GM18951 (cell line): Measurements from ENCODE around the gene CLASP1.
"Not testable (repeated sequence)": the region's sequence is repeated elsewhere in the genome, so short reads cannot be mapped to it uniquely, and the experiment has no call there.

ENCODE experiments used
- POLR2A ChIP-seq: IDR thresholded peaks from 4 replicates; pipeline ENCODE4 v1.6.1; 2011; ENCODE audit warnings: mild to moderate bottlenecking; ENCODE audit not compliant: insufficient read length, insufficient read depth; ENCODE audit errors: extremely low read depth
- in situ Hi-C: fragments of 300-500 bp; cut with MboI; formaldehyde crosslinking; loops from one replicate; pipeline ENCODE4 v1.12.0; 2022; ENCODE audit warnings: low sequenced_read_pairs, mixed read lengths, inconsistent platforms; ENCODE audit not compliant: unreplicated experiment

The CLASP1 gene

DNA sequence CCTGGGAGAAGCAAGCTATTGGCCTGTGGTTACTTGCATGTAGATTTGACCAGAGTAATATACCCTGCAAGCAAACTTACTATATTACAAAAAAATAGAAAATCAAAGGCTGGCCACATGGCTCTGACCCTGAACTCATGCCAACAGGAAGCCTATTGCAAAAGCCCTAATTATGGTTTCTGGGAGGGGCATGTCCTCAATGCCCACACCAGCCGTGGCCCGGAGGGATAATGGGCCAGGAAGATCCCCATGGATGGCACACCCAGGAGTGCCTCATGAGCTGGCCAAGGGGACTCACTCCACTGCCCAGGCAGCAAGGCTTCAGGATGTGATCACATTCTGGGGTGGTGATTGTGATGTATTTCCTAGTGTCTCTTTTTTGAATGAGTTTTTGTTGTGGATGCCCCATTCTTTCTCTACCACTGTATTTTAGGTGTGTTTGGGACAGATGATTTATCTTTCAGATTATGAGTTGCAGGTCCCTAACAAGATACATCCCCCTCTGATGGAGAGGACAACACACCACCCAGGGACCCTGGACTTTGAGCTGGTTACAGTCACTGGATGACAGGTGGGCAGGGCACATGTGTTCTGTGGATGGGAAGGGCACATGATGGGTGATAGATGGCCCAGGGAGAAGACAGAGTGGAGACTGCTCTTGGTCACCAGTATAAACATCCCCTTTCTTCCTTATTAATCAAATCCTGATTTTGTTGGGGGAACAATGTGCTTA is 345.6 kb downstream of the CLASP1 start:
- TF ChIP-seq POLR2A, result no peak
- in situ Hi-C loops, result no loop called here

DNA sequence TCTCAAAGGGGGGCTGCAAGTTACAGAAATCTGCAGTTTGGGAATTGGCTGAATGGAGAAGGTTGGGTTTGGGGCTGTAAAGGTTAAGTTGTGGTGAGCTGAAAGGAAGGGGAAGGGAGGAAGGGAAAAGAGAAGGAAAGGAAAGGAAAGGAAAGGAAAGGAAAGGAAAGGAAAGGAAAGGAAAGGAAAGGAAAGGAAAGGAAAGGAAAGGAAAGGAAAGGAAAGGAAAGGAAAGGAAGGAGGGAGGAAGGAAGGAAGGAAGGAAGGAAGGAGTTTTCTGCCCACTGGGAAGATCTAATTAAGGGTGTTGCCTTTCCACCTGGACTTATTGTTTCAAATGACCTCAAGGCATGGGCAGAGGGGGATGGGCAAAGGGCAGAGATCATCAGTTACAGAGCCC is 348.1 kb downstream of the CLASP1 start:
- in situ Hi-C loops, result not testable (repeated sequence)

GRCh38 chr2:121298476-121298875 is 350.8 kb downstream of the CLASP1 start:
- in situ Hi-C loops, result no loop called here

GRCh38 chr2:121297866-121298265 is 351.4 kb downstream of the CLASP1 start:
- in situ Hi-C loops, result not testable (repeated sequence)

More at GRCh38 chr2:121298476-121298875, 350.8 kb downstream of the CLASP1 start:
- TF ChIP-seq POLR2A, result no peak

DNA sequence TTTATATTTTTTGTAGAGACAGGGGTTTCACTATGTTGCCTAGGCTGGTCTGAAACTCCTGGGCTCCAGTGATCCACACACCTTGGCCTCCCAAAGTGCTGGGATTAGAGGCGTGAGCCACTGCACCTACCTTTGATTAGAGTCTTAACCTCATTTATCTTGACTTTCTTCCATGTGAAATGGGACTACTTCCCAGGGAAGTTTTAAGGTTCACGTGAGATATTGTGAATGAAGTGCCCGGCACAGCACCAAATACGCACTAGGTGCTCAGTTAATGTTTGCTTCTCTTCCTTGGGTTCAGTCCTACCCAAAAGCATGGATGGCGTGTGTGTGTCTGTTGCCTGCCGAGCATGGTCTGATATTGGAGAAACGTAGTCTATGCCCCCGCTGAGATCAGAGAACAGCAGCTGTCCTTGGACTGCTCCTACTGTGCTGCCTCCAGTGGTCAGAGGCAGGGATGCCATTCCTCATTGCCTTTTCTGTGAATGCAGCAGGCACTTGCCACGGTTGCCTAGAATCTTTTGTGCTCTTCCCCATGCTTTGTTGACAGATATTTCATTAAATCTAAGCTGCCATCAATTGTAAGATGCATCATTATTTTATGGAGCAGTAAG is 351.9 kb downstream of the CLASP1 start:
- TF ChIP-seq POLR2A, result no peak
- in situ Hi-C loops, result no loop called here

GRCh38 chr2:121295911-121296650 is 353.2 kb downstream of the CLASP1 start:
- in situ Hi-C loops, result no loop called here
- no peak for TF ChIP-seq POLR2A

GRCh38 chr2:121294881-121295840 is 354.1 kb downstream of the CLASP1 start:
- in situ Hi-C loops, result no loop called here
- TF ChIP-seq POLR2A, result no peak

- in situ Hi-C loops, result no loop called here
- no peak for TF ChIP-seq POLR2A
These were observed 355.6 kb downstream of the CLASP1 start for GRCh38 chr2:121293450-121294325.

DNA sequence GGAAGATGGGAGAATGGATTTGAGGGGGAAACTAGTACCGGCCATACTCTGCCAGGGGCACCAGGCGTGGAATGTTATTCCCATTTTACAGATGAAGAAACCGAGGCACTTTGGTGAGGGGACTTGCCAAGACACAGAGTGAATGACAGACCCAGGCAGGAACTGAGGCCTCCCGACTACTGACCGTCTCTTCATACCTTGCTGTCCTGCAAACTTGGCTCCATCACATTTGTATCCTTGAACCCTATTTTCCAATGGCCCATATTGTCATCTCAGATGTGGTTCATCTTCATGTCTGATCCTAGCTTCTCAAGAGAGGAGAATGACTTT is 358.0 kb downstream of the CLASP1 start:
- TF ChIP-seq POLR2A, result no peak
- in situ Hi-C loops, result no loop called here

DNA sequence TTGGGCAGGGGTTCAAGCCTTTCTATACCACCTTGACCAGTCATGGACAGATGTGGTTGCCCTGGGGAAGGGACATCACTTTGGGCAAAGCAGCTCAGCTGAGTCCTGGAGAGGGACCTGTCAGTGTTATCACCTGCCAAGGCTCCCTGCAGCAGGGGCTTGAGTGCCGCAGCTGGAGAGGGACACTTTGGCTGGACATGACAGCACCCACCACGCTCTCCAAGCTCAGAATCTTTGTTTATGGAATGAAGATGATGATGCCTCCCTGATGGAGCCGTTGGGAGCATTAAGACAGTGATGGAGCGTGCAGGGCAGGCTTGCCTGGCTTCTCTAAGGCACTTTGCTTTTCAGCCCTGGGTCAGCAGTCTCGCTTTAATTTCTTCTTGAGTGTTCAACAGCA is 360.0 kb downstream of the CLASP1 start:
- in situ Hi-C loops, result no loop called here
- TF ChIP-seq POLR2A, result no peak

DNA sequence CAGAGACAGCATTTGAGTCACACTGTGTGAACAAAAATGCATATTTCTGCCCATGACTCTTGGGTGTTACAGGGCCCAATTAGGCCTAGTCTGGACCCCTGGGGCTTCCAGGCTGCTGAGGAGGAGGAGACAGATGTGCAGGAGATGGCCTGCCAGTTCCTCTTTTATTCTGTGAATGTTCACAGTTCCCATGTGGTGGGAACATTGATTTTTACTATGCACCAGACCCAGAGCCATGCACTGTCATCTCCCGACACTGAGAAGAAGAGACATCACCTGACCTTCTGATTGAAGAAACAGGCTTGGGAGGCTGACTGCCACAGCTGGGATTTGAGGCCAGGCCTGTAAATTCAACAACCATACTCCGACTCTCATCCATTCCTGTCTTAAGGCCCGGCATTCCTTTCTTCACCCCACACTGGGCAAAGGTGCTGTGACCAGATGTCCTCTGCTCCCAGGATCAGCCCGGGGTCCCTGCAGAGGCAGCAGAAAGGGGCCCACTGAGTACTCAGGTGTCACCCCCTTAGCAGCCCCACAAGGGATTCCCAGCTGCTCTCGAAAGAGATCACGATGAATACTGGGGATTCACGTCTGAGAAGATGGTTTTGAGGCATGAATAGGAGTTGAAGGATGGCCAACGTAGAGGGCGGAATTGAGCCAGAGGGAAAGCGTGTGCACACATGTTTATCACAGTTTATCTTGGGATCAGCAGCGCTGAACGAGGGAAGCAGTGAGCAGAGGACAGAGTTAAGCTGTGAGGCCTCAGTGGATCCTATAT is 360.6 kb downstream of the CLASP1 start:
- TF ChIP-seq POLR2A, result no peak
- in situ Hi-C loops, result no loop called here

GRCh38 chr2:121287956-121288355 is 361.3 kb downstream of the CLASP1 start:
- in situ Hi-C loops, result no loop called here
- TF ChIP-seq POLR2A, result no peak
